HK-2 (cell line): ENCODE results near the gene CFAP43.
"Not testable (repeated sequence)": the region's sequence is repeated elsewhere in the genome, so short reads cannot be mapped to it uniquely, and the experiment has no call there.

Source experiments
- DNase-seq: peaks from one replicate; pipeline ENCODE4 v3.0.0-alpha.2; 2018; ENCODE audit not compliant: unreplicated experiment

Gene CFAP43

DNA sequence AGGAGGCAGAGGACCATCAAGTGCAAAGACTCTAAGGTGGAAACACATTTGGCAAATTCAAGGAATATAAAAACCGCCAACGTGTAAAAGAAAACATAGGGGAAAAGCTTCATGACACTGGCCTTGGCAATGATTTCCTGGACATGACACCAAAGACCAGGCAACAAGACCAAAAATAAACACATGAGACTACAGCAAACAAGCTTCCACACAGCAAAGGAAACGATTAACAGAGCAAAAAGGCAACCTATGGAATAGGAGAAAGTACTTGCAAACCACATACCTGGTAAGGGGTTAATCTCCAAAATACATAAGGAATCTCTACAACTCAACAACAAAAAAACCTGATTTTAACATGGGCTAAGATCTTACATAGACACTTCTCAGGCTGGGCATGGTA, 26.0 kb upstream of the CFAP43 start:
- no peak for DNase-seq

DNA sequence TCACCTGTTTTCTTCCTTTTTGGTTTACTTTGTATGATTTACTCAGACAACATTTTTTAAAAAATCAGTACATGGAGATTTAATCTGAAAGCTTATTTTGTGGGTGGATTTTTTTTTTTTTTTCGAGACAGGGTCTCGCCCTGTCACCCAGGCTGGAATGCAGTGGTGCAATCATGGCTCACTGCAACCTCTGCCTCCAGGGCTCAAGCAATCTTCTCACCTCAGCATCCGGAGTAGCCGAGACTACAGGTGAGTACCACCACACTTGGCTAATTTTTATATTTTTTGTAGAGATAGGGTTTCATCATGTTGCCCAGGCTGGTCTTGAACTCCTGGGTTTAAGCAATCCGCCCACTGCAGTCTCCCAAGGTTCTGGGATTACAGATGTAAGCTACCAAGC, 25.1 kb upstream of the CFAP43 start:
- no peak for DNase-seq

GRCh38 chr10:104256335-104256961, 24.3 kb upstream of the CFAP43 start:
- DNase-seq, result no peak

DNA sequence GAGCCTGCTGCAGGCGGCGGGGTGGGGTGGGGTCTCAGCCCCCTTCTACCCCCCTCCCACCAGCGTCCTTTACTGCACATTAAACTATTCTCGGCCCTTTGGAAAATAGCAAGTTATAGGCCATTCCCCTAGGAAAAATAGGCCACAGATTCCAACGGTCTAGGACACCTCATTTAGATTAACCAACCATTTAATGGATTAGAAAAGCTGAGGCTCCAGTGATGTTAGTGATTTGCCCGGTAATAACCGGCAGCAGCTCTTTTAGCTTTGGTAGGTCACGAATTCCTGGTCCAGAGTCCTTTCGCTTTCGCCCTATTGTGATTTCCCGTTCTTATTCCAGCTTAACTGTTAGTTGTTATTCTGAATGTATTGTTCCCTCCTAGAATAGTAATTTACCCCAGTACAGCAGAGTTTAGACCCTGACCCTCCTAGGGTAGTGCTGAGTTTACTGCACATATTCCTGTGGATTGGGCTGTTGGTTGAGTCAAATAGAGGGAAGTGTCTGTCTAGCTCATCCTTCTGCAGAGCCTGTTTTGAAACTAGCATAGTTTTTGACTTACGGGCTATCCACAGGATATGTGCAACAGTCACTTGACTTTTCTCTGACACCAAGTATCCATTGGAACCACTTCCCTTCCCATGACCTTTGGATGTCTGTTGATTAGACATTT, 23.3 kb upstream of the CFAP43 start:
- peak; percentile 31 for DNase-seq

DNA sequence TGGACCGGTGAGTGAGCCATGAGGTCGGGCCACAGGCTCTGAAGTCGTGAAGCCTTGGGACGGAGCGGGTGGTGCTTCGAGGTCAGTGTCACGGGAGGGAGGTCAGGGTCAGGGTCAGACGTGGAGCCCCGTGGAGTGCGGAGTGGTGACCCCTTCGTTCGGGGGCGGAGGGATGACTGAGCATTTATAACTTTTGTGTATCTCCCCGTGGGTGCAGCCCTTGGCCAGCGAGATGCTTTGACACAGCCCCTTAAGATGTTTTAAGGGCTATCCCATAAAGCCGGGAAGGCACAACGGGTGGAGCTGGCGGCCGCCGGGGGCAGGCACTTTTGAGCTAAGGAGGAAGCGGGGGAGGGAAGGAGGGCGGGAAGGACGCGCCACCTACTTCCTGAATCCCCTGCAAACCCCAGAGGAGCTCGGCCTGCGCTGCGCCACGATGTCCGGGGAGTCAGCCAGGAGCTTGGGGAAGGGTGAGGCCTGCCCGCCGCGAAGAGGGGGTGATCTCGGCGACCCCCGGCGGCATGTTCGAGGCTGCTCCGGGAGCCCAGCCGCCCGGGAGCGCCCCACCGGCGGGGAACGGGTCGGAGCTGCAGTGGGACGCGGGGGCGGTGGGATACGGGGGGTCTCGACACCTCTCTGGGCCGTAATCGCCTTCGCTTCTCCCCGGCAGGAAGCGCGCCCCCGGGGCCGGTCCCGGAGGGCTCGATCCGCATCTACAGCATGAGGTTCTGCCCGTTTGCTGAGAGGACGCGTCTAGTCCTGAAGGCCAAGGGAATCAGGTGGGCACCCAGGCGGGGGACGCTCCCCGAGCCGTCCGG, 22.5 kb upstream of the CFAP43 start, which contains the start of gene GSTO1:
Gene GSTO1, plus strand, starts transcription at position 400 of the 818 bp plus-strand sequence. Its CDS starts 37 bp downstream, at position 437.
- peak; percentile 83 for DNase-seq

DNA sequence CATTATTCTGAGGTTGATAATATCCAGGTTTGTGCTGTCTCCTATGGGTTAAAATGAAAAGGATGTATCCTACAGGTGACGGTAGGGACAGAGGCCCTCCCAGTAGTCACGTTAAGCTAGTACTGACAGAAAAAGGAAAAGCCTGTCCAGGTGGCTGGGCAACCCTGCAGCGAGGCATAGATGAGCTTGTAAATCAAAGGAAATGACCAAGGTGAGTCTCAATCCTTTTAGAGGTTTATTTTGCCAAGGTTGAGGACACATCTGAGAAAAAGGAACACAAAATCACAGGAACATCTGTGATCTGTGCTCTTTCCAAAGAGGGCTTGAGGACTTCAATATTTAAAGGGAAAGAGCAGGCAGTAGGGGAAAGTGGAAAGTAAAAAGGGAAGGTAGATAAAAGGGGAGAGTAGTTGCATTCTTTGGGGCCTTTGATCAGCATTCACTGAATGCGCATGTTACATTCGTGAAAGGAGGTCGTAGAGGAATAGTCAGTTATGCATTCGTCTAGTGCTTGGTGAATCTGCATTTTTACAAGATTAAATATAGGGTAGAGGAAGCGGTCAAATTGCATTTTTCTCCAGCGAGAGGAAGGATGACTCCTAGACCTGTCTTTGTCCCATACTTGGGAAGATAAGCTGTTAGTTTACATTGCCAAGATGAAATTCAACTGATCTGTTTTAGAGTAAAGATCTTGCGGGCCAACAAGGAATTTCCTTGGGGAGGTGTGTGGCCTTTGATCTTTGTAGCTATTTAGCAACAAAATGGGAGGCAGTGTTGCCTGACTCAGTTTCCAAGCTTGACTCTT, 21.6 kb upstream of the CFAP43 start:
- DNase-seq, result no peak

GRCh38 chr10:104253106-104253505, 20.9 kb upstream of the CFAP43 start:
- DNase-seq, result no peak

DNA sequence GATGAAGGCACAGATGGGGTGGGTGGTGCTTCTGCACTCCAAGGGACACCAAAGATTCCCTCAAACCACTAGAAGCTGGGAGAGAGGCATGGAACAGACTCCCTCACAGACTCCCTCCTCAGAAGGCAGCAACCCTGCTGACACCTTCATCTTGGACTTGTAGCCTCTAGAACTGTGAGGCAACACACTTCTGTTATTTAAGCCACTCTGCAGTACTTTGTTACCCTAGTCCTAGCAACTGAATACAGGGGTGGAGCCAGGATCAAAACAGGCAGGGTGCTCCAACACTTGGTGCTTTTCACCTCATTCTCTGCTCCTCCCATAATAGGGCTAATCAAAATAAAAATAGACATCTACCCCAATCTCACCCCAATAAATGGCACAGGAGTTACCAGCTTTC, 20.2 kb upstream of the CFAP43 start:
- no peak for DNase-seq

GRCh38 chr10:104251443-104251842, 19.3 kb upstream of the CFAP43 start:
- DNase-seq, result no peak

- no peak for DNase-seq
Observed at GRCh38 chr10:104250371-104250770, 18.2 kb upstream of the CFAP43 start.

DNA sequence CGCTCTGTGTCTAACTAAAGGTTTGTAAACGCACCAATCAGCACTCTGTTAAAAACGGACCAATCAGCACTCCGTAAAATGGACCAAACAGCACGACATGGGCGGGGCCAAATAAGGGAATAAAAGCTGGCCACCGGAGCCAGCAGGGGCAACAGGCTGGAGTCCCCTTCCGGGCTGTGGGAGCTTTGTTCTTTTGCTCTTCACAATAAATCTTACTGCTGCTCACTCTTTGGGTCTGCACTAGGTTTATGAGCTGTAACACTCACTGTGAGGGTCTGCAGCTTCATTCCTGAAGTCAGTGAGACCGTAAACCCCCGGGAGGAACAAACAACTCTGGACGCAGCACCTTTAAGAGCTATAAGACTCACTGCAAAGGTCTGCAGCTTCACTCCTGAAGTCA, 16.8 kb upstream of the CFAP43 start:
- not testable (repeated sequence) for DNase-seq

- DNase-seq, result no peak
Observed at GRCh38 chr10:104247513-104248146, 15.5 kb upstream of the CFAP43 start.

GRCh38 chr10:104246976-104247375, 14.8 kb upstream of the CFAP43 start:
- DNase-seq, result no peak

DNA sequence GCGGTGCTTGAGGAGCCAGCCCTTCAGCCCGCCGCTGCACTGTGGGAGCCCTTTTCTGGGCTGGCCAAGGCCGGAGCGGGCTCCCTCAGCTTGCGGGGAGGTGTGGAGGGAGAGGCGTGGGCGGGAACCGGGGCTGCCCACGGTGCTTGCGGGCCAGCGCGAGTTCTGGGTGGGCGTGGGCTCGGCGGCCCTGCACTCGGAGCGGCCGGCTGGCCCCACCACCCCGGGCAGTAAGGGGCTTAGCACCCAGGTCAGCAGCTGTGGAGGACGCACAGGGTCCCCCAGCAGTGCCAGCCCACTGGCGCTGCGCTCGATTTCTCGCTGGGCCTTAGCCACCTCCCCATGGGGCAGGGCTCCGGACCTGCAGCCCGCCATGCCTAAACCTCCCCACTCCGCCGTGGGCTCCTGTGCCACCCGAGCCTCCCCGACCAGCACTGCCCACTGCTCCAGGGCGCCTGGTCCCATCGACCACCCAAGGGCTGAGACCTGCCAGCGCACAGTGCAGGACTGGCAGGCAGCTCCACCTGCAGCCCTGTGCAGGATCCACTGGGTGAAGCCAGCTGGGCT, 13.0 kb upstream of the CFAP43 start:
- DNase-seq, result no peak

DNA sequence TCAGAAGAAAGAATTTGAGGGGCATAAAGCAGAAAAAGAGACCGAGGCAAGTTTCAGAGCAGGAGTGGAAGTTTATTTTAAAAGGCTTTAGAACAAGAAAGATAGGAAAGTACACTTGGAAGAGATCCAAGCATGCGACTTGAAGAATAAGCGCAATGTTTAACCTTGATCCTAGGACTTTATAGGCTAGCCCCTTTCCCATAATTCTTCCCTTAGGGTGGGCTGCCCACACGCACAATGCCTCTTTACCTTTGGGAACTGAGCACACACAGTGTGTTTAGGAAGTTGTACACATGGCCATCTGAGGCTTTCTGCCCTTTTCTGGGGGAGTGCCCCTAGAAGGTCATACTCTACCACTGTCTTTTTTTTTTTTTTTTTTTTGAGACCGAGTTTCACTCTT, 11.3 kb upstream of the CFAP43 start:
- no peak for DNase-seq

DNA sequence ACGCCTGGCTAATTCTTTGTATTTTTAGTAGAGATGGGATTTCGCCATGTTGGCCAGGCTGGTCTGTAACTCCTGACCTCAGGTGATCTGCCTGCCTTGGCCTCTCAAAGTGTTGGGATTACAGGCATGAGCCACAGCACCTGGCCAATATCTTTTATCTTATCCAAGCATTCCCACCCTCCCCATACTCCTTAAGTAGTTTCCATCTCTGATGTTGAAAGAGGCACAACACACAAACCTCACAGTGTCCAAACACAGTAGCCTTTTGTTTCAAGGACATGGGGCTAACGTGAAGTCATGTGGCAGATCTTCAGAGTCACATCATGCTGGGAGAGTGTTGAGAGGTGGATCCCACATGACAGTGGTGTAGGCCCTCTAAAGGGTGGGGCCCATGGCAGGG, 10.8 kb upstream of the CFAP43 start:
- DNase-seq, result not testable (repeated sequence)

GRCh38 chr10:104242545-104242944, 10.4 kb upstream of the CFAP43 start:
- no peak for DNase-seq

DNA sequence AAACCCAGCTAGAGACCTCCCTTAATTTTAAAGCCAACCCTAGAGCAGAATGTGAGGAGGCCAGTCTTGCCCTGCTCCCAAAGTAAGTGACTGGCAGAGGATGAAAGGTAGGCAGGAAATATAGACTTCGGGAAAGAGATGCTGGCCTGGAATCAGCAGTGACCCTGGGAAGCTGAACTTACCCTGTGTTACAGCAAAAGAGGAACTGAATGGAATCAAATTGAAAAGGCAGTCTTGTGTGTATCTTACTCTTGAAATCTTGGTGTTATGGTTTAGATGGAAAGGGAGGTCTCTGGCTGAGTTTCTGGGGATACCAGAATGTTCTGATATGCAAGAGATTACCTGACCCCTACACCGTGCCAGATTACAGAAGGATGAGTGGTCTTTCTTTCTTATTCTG, 7.9 kb upstream of the CFAP43 start:
- DNase-seq, result no peak

GRCh38 chr10:104235801-104236200, 3.6 kb upstream of the CFAP43 start:
- no peak for DNase-seq

- DNase-seq, result no peak
Observed at GRCh38 chr10:104234934-104235333, 2.8 kb upstream of the CFAP43 start.

- DNase-seq, result no peak
Observed at GRCh38 chr10:104233817-104234216, 1.7 kb upstream of the CFAP43 start.
